BE2C (cell line): ENCODE results near the gene C3orf80.
"Not testable (repeated sequence)": the region's sequence is repeated elsewhere in the genome, so short reads cannot be mapped to it uniquely, and the experiment has no call there.

Source experiments
- DNase-seq: peaks from one replicate; pipeline ENCODE4 v3.0.0-alpha.2; 2020
- H3K27me3 ChIP-seq: fragments of 250-450 bp; sonication (Bioruptor Pico); 2 replicates; pipeline ENCODE4 v1.5.1; 2020; ENCODE audit warnings: mild to moderate bottlenecking
- H3K36me3 ChIP-seq: fragments of 250-450 bp; sonication (Bioruptor Pico); 2 replicates; pipeline ENCODE4 v1.5.1; 2020; ENCODE audit warnings: mild to moderate bottlenecking
- H3K4me1 ChIP-seq: fragments of 250-450 bp; sonication (Bioruptor Pico); 2 replicates; pipeline ENCODE4 v1.5.1; 2020
- H3K4me3 ChIP-seq: 2 replicates; pipeline ENCODE4 v1.5.1; 2011; ENCODE audit warnings: low read depth, low read length
- H3K9me3 ChIP-seq: fragments of 250-450 bp; sonication (Bioruptor Pico); 2 replicates; pipeline ENCODE4 v1.5.1; 2020
- TF ChIP-seq, protein P1 (sequence below): IDR thresholded peaks from 2 replicates; pipeline ENCODE4 v1.5.1; 2012; ENCODE audit warnings: mild to moderate bottlenecking, low read depth, low read length

Gene C3orf80

DNA sequence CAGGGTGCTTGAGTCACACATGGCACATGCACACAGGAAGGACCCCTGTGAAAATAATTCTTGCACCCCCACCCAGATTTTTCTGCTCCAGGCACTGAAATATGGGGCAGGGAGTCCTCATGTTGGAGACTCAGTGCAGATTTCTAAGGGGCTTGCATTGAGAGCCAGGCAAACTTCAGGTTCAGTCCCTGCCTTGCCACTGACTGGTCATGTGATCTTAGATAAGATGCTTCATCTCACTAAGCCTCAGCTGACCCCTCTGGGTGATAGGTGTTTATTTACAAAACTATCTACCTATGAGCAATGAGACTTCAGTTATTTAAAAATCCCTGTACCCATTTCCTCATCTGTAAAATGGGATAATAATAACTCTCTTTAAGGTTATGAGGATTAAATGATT, 30.1 kb upstream of the C3orf80 start:
- DNase-seq: no peak
- Histone ChIP-seq H3K9me3 (no peaks in the 10 kb centered on the region), H3K4me1 (0 out of 2 replicates have a peak, but pooled peaks cover 3% of the 10 kb centered on the region), H3K36me3 (no peaks in the 10 kb centered on the region), H3K4me3 (no peak overlapping the region), H3K27me3 (no peaks in the 10 kb centered on the region)
- TF ChIP-seq, protein P1, sequence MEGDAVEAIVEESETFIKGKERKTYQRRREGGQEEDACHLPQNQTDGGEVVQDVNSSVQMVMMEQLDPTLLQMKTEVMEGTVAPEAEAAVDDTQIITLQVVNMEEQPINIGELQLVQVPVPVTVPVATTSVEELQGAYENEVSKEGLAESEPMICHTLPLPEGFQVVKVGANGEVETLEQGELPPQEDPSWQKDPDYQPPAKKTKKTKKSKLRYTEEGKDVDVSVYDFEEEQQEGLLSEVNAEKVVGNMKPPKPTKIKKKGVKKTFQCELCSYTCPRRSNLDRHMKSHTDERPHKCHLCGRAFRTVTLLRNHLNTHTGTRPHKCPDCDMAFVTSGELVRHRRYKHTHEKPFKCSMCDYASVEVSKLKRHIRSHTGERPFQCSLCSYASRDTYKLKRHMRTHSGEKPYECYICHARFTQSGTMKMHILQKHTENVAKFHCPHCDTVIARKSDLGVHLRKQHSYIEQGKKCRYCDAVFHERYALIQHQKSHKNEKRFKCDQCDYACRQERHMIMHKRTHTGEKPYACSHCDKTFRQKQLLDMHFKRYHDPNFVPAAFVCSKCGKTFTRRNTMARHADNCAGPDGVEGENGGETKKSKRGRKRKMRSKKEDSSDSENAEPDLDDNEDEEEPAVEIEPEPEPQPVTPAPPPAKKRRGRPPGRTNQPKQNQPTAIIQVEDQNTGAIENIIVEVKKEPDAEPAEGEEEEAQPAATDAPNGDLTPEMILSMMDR: no peak

DNA sequence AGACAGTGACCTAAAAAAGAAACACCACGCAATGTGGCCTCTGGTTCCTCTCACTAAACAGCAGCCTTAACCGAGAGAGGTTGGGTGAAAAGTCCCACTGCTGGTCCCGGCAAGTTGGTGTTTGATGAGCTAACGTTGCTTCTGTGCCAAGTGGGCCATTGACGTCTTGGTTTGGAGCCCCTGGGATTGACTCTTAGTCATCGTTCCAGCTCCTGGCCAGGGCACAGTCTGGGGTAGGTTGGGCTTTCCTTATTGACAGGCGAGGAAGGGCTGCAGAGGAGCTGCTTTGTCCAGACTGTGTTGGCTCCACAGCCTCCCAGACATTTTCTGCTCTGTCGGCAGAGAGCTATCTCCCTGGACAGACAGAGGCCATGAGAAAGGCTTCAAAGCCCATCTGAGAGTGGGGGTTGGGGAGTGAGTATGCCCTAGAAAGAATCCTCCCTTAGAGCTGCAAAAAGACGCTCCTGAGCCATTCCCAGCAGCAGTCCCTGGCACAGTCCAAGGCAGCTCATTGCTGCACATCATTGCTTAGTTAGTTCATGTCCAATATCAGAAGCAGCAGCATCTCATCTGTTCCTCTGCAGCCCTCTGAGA, 28.6 kb upstream of the C3orf80 start:
- TF ChIP-seq, protein P1: no peak
- Histone ChIP-seq H3K27me3 (no peaks in the 10 kb centered on the region), H3K4me1 (0 out of 2 replicates have a peak, but pooled peaks cover 3% of the 10 kb centered on the region), H3K4me3 (no peak overlapping the region), H3K9me3 (no peaks in the 10 kb centered on the region), H3K36me3 (no peaks in the 10 kb centered on the region)
- no peak for DNase-seq

DNA sequence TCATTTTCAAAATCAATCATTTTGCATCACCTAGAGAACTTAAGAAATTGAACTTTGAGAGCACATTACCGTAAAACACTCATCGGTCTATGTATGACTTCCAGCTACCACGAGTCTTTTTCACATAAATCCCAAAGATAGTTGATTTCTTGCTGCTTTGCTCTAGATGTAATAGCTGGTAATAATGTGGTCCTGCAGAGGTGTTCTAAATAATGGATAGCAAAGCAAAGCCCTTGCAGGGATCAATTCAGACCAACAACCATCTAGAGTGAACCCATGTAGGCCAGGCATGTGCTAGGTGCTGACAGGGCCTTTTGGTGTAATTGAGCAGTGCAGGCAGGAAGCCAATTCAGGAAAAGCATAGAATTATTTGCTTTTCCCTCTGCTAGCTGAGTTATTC, 26.1 kb upstream of the C3orf80 start:
- no peaks in the 10 kb centered on the region for H3K4me1 ChIP-seq
- no peaks in the 10 kb centered on the region for H3K27me3 ChIP-seq
- no peak for DNase-seq
- TF ChIP-seq, protein P1: no peak
- H3K4me3 ChIP-seq: no peak overlapping the region
- H3K36me3 ChIP-seq: no peaks in the 10 kb centered on the region
- no peaks in the 10 kb centered on the region for H3K9me3 ChIP-seq

DNA sequence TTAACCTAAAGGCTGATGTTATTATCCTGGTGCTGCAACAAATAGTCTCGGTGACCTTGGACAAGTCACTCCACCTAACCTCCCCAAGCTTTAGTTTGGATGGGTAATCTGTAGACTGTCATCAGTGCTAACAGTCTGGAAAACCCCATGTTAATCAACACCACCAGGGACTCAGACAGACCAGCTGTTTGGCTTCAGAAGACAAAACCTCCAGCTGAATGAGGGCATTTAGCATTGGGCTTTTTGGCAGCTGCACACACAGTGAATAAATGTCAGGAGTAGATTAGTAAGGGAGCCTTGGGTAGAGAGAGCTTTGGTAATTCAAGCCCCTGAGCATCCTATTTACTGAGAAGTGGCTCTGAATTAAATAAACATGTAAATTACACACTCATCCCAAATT, 24.9 kb upstream of the C3orf80 start:
- Histone ChIP-seq H3K4me3 (no peak overlapping the region), H3K36me3 (no peaks in the 10 kb centered on the region), H3K27me3 (no peaks in the 10 kb centered on the region), H3K9me3 (no peaks in the 10 kb centered on the region), H3K4me1 (no peaks in the 10 kb centered on the region)
- TF ChIP-seq, protein P1: no peak
- no peak for DNase-seq

DNA sequence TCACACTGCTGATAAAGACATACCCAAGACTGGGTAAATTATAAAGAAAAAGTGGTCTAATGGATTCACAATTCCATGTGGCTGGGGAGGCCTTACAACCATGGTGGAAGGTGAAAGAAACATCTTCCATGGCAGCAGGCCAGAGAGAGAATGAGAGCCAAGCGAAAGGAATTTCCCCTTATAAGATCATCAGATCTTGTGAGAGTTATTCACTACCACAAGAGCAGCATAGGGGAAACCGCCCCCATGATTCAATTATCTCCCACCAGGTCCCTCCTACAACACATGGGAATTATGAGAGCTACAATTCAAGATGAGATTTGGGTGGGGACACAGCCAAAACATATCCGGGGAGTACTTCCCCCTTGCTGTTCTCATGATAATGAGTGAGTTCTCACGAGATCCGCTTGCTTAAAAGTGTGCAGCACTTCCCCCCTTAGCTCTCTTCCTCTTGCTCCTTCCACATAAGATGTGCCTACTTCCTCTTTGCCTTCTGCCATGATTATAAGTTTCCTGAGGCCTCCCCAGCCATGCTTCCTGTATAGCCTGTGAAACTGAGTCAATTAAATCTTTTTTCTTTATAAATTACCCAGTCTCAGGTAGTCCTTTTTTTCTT, 20.7 kb upstream of the C3orf80 start:
- not testable (repeated sequence) for H3K4me1 ChIP-seq, H3K36me3 ChIP-seq, H3K4me3 ChIP-seq, H3K27me3 ChIP-seq, DNase-seq, H3K9me3 ChIP-seq

DNA sequence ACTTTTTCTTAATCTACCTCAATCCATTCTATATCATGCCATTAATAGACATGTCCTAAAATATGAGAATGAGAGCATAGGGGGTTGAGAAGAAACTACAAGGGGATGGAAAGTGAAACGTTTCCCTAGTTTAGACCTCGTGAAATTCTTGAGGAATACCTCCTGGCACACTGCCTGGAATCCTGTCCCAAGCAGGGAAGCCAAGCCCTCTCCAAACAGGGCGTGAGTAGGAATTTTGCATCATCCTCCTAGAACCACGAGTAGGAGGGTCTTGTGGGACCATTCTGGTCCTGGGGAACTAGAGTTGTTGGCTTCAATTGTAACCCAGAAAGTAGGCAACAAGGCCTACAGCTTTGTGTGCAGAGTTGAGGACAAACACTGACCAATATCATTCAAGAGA, 19.6 kb upstream of the C3orf80 start:
- Histone ChIP-seq H3K4me3 (no peak overlapping the region), H3K36me3 (no peaks in the 10 kb centered on the region)
- TF ChIP-seq, protein P1: no peak

More for the DNA sequence above, 19.6 kb upstream of the C3orf80 start:
- Histone ChIP-seq H3K4me1 (no peaks in the 10 kb centered on the region), H3K27me3 (no peaks in the 10 kb centered on the region), H3K9me3 (no peaks in the 10 kb centered on the region)
- no peak for DNase-seq
